ENCODE data around the gene SFXN5. TPM values are rescaled to one million over a fixed set of nuclear protein-coding genes. Genes with fewer than 3 reads are reported as not detected.

Gene SFXN5
- total RNA-seq, 1 donor from 2014 or later, result 27.5 TPM

DNA sequence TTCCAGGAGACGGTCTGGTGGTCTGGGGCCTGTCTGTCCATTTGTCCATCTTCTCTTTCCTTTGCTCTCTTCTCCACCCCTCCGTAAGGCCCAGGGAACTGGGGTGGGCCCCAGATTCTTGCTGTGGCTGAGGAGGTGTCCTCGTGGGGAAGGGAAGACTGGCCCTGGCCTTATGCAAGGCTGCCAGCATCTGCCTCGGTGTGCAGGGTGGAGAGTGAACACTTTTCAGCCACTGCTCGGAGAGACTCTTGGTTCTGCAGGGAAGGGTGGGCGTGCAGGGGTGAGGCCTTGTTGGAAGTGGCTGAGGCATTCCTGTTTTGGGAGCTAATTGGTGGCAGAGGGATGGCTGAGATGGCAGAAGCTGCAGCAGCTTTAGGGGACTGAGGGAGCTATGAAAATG is 131.2 kb downstream of the SFXN5 start:
- no peak for DNase-seq

DNA sequence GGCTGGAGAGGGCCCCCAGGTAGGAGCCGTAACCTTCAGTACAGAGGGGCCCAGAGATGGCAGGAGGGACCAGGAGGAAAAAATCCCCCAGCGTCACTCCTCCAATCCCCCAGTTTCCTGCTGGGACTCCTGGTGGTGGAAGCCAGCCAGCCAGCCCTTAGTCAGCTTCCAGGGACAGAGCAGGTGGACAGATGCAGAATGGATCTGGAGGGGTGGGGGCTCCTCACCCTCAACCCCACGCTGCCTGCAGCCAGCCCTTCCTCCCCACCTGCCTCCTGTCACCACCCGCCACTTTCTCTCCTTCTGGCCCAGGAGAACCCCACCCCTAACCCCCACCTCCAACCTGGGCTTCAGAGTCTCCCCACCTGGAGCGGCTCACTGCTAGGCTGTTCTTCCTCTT is 133.1 kb downstream of the SFXN5 start:
- no peak for DNase-seq

DNA sequence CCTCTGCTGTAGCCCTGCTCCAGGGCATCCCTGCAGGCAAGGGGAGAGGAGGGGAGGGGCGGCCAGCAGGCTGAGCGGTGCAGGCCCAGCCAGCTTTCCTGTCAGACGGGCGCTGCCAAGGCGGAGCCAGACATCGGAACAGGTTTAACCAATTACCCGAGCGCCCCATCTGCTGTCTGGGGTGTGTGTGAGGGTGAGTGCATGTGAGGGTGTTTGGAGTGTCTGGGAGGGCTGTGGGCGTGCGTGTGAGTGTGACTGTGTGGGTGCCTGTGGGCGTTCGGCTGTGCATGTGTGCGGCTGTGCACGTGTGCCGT is 134.2 kb downstream of the SFXN5 start:
- peak; percentile 67 for DNase-seq

DNA sequence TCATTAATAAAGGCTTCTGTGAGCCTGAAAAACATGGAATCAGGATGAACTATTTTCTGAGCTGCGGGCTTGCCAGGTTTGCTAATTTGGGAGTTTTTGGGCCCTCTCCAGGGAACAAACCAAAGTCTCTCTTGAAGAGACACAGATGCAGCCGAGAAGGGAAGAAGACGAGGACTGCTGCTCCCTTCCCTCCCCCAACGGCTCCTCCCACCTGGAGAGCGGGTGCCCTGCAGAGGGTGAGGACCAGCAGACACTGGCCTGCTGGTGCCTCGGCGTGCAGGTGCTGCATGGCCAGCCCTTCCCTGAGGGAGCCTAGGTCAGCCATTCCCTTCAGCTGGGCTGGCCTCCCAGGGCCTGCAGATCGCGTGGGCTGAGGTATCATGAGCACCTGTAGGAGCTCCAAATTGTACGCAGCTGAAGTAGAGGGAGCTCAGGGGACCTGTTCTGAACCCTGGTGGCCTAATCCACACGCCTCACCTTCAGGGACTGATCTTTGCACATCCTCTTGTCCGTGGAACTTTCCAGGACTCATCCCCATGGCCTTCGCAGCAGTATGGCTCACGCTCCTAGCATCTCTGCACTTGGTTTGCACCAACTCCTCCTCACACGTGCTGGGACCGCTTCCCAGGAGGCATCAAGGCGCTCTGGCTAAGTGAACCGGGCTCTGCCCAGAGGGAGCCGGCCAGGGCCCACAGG is 134.7 kb downstream of the SFXN5 start:
- DNase-seq, result peak; percentile 62

DNA sequence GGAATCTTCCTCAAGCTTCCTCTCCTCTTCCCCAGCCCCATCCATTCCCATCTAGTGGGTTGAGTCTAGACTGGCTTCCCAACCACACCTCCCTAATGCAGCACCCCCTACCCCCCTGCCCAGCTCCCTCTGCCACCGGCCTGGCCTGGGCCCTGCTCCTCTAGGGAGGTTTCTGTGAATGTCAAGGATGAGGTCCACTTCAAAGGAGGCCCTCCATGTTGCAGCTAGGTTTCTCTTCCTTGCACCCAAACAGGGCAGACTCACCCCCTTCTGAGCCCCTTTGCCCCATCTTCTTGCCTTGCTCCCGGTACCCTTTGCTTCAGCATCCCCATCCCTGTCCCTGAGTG is 135.9 kb downstream of the SFXN5 start:
- DNase-seq, result no peak

GRCh38 chr2:72934683-72935610 is 136.6 kb downstream of the SFXN5 start:
- DNase-seq, result no peak

- DNase-seq, result no peak
These were observed 137.8 kb downstream of the SFXN5 start for GRCh38 chr2:72933646-72934151.

- DNase-seq, result no peak
These were observed 138.3 kb downstream of the SFXN5 start for GRCh38 chr2:72933207-72933606.

GRCh38 chr2:72932805-72933204 is 138.7 kb downstream of the SFXN5 start:
- no peak for DNase-seq

GRCh38 chr2:72932045-72932740 is 139.3 kb downstream of the SFXN5 start:
- no peak for DNase-seq

DNA sequence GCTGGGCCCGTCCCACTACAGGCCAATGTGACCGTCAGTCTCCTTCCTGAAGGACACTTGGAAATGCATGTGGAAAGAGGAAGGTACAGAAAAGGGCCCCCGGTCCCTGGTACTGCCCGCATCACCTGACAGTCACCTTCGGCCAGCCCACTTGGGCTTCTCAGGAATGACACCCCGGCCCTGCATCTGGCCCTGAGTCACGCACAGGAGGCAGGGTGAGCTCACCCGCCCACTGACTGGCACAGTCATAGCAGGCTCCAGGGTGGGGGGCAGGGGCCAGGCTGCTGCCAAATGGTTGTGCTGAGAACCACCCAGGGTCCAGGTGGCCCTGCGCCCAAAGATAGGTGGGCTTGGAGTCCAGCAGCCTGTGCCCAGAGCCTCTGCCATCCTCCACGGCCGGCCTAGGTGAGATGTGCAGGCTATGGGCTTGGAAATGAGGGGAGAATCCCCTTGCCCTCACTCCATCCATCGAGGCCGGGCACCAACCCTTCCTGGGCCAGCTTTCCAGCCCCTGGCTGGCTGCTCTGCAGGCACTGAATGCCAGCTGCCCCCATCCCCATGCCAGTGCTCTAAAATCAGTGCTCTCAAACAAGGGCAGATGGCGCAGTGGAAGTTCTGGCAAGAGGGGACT is 140.1 kb downstream of the SFXN5 start:
- no peak for DNase-seq

DNA sequence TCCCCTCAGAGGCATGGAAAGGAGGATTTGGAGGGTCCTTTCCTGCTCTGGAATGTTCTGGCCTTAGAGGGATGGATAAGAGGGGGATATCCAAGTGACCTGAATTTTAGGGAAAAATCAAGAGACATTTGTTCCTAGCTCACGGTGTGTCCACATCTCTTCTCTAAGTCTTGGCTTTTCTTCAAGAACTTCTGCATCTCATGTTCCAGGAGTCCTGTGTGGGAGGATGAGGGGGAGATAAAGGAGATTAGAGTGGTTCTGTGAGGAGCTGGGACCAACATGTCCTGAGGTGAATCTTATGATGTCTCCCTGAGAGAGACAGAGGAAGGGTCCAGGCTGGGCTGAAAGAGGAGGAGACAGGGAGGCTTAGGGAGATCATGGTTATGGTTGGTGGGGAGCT is 142.5 kb downstream of the SFXN5 start:
- no peak for DNase-seq

GRCh38 chr2:72927619-72928550 is 143.6 kb downstream of the SFXN5 start:
- DNase-seq, result no peak

GRCh38 chr2:72926811-72927465 is 144.6 kb downstream of the SFXN5 start:
- no peak for DNase-seq

- DNase-seq, result no peak
These were observed 145.1 kb downstream of the SFXN5 start for GRCh38 chr2:72926368-72926767.

DNA sequence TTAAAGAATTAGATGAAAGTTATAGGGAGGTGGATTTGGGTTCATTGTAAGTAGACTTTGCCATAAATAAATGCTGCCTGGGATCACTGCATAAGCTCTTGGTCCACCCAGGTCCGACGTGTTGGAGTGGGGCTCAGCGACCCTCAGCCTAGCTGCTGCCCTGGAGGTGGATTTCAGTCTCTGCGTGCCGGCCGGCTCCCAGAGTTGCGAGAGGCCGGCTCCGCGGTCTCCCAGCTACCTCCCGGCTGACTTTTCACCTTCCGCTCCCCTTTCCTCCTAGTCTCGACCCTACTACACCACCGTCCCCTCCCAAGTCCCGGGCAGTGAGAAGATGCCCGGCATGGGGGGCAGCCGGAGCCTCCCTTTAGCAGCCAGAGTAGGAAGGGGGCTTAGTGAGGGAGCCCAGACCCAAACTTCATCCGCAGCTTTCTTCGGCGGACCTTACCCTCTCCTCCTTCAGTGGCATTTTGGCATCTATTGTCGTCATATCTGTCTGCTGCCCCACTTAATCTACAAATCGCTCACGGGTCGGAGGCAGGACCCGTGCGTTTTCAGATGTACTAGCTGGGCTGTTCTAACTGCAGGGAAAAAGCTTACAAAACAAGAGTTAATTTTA is 146.1 kb downstream of the SFXN5 start:
- DNase-seq, result no peak

DNA sequence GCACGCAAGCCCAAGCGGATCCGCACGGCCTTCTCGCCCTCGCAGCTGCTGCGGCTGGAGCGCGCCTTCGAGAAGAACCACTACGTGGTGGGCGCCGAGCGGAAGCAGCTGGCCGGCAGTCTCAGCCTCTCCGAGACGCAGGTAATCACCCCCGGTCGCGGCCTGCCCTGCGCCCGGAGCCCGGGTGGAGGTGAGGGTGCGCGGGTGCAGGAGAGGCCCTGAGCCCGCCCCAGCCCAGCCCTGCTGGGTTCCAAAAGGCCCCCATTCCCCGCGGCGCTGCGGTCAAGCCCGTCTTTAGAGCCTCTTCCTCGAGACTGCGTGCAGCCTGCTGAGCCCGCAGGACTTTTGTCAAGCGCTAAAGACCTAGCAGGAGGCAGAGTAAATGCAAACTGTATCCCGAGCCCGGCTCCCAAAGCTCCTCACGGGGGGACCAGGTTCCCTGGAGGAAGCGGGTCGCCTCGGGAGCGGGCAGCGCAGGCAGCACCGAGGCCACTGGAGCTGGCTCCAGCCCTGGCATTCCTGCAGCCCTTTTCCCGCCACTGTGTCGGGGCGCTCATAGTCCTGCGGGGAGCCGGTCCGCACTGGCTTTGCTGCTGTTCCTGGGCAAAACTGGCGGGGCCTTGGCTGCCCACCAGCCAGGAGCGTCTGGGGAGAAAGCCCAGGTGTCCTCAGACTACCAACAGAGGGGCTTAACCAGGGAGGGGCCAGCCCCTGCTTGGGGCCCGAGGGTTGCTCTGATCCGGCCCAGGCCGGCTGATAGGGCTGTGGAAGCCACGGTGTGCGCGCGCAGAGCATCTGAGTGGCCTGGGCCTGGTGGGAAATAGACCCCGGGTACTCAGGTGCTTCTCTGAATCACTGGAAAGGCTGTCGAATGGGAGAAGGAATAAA is 146.9 kb downstream of the SFXN5 start:
- no peak for DNase-seq

DNA sequence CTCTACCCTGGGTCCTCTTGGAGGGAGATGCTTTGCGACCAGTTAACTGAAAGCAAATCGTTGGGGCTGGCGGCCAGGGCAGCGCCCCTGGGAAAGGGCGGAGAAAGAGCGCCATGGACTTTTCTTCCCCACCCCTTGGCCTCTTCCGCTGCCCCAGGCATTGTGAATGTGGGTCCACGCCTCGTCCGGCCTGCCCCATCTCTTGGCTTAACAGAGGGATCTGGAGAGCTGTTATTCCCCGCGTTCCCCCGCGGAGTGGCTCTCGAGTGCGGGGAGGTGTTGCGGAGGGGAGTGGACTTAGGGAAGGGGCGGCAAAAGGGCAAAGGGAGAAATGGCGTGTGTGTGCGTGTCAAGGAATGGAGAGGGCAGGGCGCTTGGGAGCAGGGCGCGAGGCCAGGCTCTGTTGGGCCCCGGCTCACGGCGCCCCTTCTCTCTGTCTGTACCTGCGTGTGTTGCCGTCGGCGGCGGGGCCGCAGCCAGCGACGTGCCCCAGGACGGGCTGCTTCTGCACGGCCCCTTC is 147.6 kb downstream of the SFXN5 start:
- DNase-seq, result no peak

GRCh38 chr2:72921853-72922252 is 149.7 kb downstream of the SFXN5 start:
- DNase-seq, result no peak

Data from occipital lobe (tissue), 2 donors.